ENCODE measurements around the gene CCDC57. TPM values are rescaled to one million over a fixed set of nuclear protein-coding genes. Genes with fewer than 3 reads are reported as not detected.

CCDC57 gene
- total and polyA plus RNA-seq, 9 of the 15 experiments (the other 6 are each of a cell fraction or from before 2014, with no cell fraction given) = 0.83 to 36.2 (median 13.6) TPM

DNA sequence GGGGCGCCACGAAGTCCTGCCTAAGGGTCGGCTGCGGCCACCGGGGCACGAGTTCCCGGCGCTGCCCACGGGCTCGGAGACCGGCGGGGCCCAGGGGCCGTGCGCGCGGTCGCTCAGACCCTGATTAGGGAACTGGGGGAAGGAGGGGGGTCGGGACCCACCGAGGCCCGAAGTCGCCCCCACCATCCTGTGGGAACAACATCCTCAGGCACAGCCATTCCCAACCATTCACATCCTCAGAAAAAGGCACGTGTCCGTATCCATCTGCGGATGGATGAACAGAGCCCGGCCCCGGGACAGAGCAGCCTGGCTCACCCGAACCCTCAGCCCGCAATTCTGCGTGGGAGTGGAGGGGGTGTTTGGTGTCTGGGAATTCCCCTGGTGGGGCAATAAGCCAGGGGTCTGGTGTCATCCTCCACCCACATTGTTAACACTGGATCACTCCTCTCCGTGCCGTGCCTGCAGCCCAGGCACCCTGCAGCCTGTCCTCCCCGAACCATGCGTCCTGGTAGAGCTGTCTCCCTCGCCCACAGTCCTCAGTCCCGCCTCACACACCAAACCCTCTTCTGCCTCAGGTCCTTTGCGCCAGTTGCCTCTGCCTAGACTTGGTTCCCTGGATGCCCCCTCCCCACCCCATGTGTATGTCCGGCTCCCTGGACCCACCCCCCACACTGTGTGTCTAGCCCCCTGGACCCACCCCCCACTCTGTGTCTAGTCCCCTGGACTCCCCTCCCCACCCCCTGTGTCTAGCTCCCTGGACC is 789 bp upstream of the CCDC57 start (continued):
- TF ChIP-seq, protein P1, sequence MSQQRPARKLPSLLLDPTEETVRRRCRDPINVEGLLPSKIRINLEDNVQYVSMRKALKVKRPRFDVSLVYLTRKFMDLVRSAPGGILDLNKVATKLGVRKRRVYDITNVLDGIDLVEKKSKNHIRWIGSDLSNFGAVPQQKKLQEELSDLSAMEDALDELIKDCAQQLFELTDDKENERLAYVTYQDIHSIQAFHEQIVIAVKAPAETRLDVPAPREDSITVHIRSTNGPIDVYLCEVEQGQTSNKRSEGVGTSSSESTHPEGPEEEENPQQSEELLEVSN (IDR thresholded peaks at IDR 0.05; ENCODE audit: borderline replicate concordance in 1 of 2, extremely low read depth in 1 of 2, insufficient read depth in 1 of 2, insufficient read length in 1 of 2, low read depth in 1 of 2, low read length in 1 of 2, poor library complexity in 1 of 2, severe bottlenecking in 1 of 2) = peak in 1 of 2 experiments; percentile 59
- TF ChIP-seq ARNT (IDR thresholded peaks at IDR 0.05) (no peak), HDAC8 (tag; IDR thresholded peaks at IDR 0.05) (no peak), GTF2F1 (IDR thresholded peaks at IDR 0.05; ENCODE audit: low read depth, low read length) (0 out of 2 replicates have a peak, but pooled peaks have one; percentile 32), NUFIP1 (IDR thresholded peaks at IDR 0.05; ENCODE audit: partially characterized antibody) (no peak), KDM4B (IDR thresholded peaks at IDR 0.05; ENCODE audit: borderline replicate concordance in 2 of 2, low read depth in 1 of 2) (no peak), L3MBTL2 (IDR thresholded peaks at IDR 0.05) (peak; percentile 56; the same call in 1 of the 2 replicates), NCOA4 (IDR thresholded peaks at IDR 0.05; ENCODE audit: partially characterized antibody) (no peak), RBBP5 (IDR thresholded peaks at IDR 0.05; ENCODE audit: borderline replicate concordance, insufficient read depth, low read length, poor library complexity, severe bottlenecking) (no peak), ZEB2 (IDR thresholded peaks at IDR 0.05) (no peak), FOXK1 (CRISPR knock-in tag; IDR thresholded peaks at IDR 0.05; ENCODE audit: borderline replicate concordance) (no peak), DPF2 (IDR thresholded peaks at IDR 0.05) (0 out of 2 replicates have a peak, but pooled peaks have one; percentile 21), HLTF (IDR thresholded peaks at IDR 0.05) (no peak), HDAC2 (IDR thresholded peaks at IDR 0.05) (peak; percentile 59; the same call in 1 of the 2 replicates)
- TF ChIP-seq, protein P2, sequence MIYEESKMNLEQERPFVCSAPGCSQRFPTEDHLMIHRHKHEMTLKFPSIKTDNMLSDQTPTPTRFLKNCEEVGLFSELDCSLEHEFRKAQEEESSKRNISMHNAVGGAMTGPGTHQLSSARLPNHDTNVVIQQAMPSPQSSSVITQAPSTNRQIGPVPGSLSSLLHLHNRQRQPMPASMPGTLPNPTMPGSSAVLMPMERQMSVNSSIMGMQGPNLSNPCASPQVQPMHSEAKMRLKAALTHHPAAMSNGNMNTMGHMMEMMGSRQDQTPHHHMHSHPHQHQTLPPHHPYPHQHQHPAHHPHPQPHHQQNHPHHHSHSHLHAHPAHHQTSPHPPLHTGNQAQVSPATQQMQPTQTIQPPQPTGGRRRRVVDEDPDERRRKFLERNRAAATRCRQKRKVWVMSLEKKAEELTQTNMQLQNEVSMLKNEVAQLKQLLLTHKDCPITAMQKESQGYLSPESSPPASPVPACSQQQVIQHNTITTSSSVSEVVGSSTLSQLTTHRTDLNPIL (CRISPR knock-in tag; IDR thresholded peaks at IDR 0.05) = no peak
- TF ChIP-seq, protein P3, sequence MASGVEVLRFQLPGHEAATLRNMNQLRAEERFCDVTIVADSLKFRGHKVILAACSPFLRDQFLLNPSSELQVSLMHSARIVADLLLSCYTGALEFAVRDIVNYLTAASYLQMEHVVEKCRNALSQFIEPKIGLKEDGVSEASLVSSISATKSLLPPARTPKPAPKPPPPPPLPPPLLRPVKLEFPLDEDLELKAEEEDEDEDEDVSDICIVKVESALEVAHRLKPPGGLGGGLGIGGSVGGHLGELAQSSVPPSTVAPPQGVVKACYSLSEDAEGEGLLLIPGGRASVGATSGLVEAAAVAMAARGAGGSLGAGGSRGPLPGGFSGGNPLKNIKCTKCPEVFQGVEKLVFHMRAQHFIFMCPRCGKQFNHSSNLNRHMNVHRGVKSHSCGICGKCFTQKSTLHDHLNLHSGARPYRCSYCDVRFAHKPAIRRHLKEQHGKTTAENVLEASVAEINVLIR (CRISPR knock-in tag; IDR thresholded peaks at IDR 0.05) = no peak
- TF ChIP-seq, protein P4, sequence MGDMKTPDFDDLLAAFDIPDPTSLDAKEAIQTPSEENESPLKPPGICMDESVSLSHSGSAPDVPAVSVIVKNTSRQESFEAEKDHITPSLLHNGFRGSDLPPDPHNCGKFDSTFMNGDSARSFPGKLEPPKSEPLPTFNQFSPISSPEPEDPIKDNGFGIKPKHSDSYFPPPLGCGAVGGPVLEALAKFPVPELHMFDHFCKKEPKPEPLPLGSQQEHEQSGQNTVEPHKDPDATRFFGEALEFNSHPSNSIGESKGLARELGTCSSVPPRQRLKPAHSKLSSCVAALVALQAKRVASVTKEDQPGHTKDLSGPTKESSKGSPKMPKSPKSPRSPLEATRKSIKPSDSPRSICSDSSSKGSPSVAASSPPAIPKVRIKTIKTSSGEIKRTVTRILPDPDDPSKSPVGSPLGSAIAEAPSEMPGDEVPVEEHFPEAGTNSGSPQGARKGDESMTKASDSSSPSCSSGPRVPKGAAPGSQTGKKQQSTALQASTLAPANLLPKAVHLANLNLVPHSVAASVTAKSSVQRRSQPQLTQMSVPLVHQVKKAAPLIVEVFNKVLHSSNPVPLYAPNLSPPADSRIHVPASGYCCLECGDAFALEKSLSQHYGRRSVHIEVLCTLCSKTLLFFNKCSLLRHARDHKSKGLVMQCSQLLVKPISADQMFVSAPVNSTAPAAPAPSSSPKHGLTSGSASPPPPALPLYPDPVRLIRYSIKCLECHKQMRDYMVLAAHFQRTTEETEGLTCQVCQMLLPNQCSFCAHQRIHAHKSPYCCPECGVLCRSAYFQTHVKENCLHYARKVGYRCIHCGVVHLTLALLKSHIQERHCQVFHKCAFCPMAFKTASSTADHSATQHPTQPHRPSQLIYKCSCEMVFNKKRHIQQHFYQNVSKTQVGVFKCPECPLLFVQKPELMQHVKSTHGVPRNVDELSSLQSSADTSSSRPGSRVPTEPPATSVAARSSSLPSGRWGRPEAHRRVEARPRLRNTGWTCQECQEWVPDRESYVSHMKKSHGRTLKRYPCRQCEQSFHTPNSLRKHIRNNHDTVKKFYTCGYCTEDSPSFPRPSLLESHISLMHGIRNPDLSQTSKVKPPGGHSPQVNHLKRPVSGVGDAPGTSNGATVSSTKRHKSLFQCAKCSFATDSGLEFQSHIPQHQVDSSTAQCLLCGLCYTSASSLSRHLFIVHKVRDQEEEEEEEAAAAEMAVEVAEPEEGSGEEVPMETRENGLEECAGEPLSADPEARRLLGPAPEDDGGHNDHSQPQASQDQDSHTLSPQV (IDR thresholded peaks at IDR 0.05) = peak; percentile 75
- TF ChIP-seq, protein P5, sequence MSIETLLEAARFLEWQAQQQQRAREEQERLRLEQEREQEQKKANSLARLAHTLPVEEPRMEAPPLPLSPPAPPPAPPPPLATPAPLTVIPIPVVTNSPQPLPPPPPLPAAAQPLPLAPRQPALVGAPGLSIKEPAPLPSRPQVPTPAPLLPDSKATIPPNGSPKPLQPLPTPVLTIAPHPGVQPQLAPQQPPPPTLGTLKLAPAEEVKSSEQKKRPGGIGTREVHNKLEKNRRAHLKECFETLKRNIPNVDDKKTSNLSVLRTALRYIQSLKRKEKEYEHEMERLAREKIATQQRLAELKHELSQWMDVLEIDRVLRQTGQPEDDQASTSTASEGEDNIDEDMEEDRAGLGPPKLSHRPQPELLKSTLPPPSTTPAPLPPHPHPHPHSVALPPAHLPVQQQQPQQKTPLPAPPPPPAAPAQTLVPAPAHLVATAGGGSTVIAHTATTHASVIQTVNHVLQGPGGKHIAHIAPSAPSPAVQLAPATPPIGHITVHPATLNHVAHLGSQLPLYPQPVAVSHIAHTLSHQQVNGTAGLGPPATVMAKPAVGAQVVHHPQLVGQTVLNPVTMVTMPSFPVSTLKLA (conservative IDR thresholded peaks at IDR 0.05) = peak; percentile 42 to 61; a peak in 3 of 4 replicates
